Peyer's patch (tissue), 4 donors: ENCODE data around the gene AGFG1.

Experiments used
- POLR2A ChIP-seq, 2 donors: fragments of 450-650 bp; IDR thresholded peaks; one replicate each; pipeline ENCODE4 v1.5.1; 2017; ENCODE audit warnings: antibody characterized with exemption in 2 of 2, mild to moderate bottlenecking in 2 of 2, moderate library complexity in 2 of 2
- TF ChIP-seq, protein P1 (sequence below), 6 experiments: fragments of 450-650 bp in 4 of 6; fragments of 200-600 bp in 2 of 6; sonication (generic) in 1 of 6; IDR thresholded peaks; one replicate each; pipeline ENCODE4 v1.5.1; 2017 to 2019; ENCODE audit warnings: antibody characterized with exemption in 6 of 6, mild to moderate bottlenecking in 3 of 6, moderate library complexity in 1 of 6

DNA sequence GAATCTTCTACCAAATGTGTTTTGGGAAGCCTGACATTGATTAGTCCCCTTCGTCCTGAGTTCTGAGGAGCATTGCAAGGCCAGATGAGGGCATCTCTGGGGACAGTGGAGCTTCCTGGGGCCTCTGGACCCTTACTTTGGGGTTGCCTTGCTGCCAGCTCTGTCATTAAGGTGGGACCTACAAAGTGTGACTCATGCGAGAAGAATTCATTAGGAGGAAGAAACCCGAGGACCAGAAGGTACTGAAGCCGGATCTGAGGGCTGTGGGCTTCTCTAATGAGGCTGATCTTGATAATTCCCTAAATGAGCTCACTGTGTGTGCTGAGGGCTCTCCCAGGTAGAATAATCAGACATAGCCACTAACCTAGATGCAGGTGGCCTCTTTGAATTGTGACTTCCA is 126.0 kb downstream of the AGFG1 start:
- TF ChIP-seq, protein P1, sequence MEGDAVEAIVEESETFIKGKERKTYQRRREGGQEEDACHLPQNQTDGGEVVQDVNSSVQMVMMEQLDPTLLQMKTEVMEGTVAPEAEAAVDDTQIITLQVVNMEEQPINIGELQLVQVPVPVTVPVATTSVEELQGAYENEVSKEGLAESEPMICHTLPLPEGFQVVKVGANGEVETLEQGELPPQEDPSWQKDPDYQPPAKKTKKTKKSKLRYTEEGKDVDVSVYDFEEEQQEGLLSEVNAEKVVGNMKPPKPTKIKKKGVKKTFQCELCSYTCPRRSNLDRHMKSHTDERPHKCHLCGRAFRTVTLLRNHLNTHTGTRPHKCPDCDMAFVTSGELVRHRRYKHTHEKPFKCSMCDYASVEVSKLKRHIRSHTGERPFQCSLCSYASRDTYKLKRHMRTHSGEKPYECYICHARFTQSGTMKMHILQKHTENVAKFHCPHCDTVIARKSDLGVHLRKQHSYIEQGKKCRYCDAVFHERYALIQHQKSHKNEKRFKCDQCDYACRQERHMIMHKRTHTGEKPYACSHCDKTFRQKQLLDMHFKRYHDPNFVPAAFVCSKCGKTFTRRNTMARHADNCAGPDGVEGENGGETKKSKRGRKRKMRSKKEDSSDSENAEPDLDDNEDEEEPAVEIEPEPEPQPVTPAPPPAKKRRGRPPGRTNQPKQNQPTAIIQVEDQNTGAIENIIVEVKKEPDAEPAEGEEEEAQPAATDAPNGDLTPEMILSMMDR (IDR thresholded peaks at IDR 0.05), result no peak
- no peak for TF ChIP-seq POLR2A (IDR thresholded peaks at IDR 0.05)
